GM10248 (cell line): ENCODE results near the gene LRRC70.
"Not testable (repeated sequence)": the region's sequence is repeated elsewhere in the genome, so short reads cannot be mapped to it uniquely, and the experiment has no call there.

Source experiments
- CTCF ChIA-PET: fragments of 300-600 bp; sonication (Branson Sonifier 250); formaldehyde crosslinking; extraction: SDS; loops from one replicate; lab custom pipeline; 2021; ENCODE audit warnings: antibody characterized with exemption; lab: Yijun Ruan, JAX
- POLR2A ChIA-PET: fragments of 350-650 bp; sonication (Branson Sonifier 250); formaldehyde crosslinking; extraction: SDS; loops from one replicate; lab custom pipeline; 2020; ENCODE audit warnings: antibody characterized with exemption; lab: Yijun Ruan, JAX
- DNase-seq: peaks from one replicate; pipeline ENCODE4 v3.0.0; 2012; ENCODE audit errors: extremely low spot score
- TF ChIP-seq, protein P1 (sequence below): IDR thresholded peaks from 2 replicates; pipeline ENCODE4 v1.5.1; 2012; ENCODE audit warnings: mild to moderate bottlenecking, low read depth; ENCODE audit errors: extremely low read depth, missing control alignments, control extremely low read depth

Gene LRRC70

DNA sequence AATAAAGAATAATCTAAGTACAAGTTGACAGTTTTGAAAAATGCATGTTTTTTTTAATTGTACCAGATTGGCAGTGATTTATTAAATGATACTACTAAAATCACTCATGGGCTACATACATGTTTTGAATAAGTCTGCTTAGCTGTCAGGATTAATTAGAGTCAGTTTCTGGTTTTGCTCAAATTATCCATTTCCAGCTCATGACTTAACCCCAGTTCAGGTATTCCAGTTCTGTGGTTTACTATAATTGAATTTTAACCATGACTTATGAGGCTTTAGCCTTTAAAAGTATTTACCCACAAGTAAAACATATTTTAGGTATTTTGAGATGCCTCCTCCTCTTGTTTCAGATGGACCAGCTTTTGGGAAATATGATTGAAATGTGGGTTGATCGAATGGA lies 17.8 kb upstream of the LRRC70 start:
- CTCF ChIA-PET: interaction anchor here (0.9 to 1.2 kb wide), 2 partner anchors 10 to 26 kb away, joined by 3 to 4 read pairs; no protein-coding TSS in a partner anchor
- no peak for DNase-seq
- POLR2A ChIA-PET: no interaction called here
- TF ChIP-seq, protein P1, sequence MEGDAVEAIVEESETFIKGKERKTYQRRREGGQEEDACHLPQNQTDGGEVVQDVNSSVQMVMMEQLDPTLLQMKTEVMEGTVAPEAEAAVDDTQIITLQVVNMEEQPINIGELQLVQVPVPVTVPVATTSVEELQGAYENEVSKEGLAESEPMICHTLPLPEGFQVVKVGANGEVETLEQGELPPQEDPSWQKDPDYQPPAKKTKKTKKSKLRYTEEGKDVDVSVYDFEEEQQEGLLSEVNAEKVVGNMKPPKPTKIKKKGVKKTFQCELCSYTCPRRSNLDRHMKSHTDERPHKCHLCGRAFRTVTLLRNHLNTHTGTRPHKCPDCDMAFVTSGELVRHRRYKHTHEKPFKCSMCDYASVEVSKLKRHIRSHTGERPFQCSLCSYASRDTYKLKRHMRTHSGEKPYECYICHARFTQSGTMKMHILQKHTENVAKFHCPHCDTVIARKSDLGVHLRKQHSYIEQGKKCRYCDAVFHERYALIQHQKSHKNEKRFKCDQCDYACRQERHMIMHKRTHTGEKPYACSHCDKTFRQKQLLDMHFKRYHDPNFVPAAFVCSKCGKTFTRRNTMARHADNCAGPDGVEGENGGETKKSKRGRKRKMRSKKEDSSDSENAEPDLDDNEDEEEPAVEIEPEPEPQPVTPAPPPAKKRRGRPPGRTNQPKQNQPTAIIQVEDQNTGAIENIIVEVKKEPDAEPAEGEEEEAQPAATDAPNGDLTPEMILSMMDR: no peak

DNA sequence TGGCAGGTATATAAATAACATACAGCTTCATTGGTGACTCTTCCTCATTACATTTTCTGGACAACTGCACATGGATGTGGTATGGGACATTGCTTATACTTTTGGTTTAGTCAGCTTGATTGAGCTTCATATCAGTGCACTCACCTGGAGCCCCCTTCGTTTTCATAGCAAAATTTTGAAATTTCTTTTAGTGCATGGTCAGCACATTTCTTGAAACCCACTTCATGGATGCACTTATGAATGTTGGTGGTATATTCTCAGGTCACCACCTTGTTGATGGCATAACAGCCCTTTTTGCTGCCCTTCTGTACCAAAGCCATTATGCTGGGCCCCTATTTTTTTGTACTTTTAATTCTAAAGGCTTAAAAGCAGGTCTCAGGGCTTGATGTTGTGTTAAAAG lies 16.7 kb upstream of the LRRC70 start:
- CTCF ChIA-PET: no interaction called here
- DNase-seq: no peak
- POLR2A ChIA-PET: no interaction called here
- TF ChIP-seq, protein P1: no peak

DNA sequence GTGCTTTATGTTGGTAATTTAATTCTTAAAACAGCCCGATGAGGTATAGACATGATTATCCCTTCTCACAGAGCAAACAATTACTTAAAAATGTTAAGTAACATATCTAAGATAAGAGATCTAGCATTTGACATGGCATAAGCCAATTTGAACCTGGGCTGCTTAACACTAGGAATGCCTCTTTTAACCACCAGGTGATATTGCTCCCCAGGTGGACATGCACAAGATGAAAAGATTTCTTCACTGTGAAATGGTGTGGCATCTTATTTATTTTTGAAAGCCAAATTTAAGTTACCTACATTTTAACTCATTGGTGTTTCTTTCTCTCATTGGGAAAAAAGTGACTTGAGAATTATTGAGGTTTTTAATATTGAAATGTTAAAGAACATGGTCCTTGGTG lies 15.8 kb upstream of the LRRC70 start:
- POLR2A ChIA-PET: no interaction called here
- TF ChIP-seq, protein P1: no peak
- CTCF ChIA-PET: no interaction called here
- no peak for DNase-seq

GRCh38 chr5:62564101-62564500 lies 14.5 kb upstream of the LRRC70 start:
- POLR2A ChIA-PET: no interaction called here

GRCh38 chr5:62565740-62566139 lies 12.9 kb upstream of the LRRC70 start:
- DNase-seq, POLR2A ChIA-PET: not testable (repeated sequence)
- CTCF ChIA-PET: interaction anchor here (0.9 kb wide), 1 partner anchor 12 kb away, joined by 3 read pairs; no protein-coding TSS in a partner anchor

More at GRCh38 chr5:62564101-62564500, 14.5 kb upstream of the LRRC70 start:
- CTCF ChIA-PET: no interaction called here
- no peak for DNase-seq
- TF ChIP-seq, protein P1: no peak

DNA sequence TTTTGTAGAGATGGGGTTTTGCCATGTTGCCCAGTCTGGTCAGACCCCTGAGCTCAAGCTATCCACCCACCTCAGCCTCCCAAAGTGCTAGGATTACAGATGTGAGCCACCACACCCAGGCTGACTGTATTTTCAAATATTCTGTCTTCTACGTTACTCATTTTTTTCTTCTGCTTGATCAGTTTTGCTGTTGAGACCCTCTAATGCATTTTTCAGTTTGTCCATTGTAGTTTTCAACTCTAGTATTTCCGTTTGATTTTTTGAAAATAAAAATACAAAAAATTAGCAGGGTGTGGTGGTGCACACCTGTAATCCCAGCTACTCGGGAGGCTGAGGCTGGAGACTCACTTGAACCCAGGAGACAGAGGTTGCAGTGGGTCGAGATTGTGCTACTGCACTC lies 10.5 kb upstream of the LRRC70 start:
- CTCF ChIA-PET: interaction anchor here (1.5 kb wide), 1 partner anchor 10 kb away, joined by 4 read pairs; no protein-coding TSS in a partner anchor
- POLR2A ChIA-PET: no interaction called here
- DNase-seq: no peak

DNA sequence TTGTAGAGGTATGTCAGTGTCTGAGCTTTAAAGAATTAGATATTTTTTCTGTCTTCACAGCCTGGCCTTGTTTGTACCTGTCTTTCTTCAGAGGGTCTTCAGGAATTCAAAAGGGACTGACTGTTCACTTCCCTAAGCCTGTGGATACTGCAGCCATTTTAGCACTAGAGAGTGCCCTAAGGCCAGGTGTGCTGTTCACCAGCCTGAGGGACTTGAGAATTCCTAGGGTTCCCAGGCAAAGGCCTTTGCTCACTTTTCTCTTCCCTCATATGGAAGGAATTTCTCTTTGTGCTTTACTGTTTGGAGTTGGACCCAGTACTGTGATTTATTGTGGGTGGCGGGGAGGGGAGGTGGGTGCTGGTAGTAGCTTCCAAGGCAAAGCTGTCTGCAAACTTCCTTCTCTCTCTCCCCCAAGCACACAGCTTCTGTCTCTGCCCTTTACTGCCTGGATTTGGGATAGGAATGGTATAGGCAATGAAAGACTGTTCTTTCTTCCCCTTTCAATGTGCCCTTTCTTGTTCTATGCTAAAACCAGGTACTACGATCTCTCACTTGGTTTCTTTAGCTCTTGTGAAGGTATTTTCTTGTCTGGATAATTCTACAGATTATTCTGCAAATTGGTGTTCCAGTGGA lies 9.7 kb upstream of the LRRC70 start:
- POLR2A ChIA-PET: no interaction called here
- CTCF ChIA-PET: interaction anchor here (0.9 to 1.5 kb wide), 2 partner anchors 11 to 16 kb away, joined by 3 to 4 read pairs; no protein-coding TSS in a partner anchor
- TF ChIP-seq, protein P1: no peak
- DNase-seq: no peak

More for the DNA sequence above, 10.5 kb upstream of the LRRC70 start:
- TF ChIP-seq, protein P1: no peak
